Lower leg skin (tissue), 4 donors: Measurements from ENCODE around the gene ADSS1. TPM values are rescaled to one million over a fixed set of nuclear protein-coding genes. Genes with fewer than 3 reads are reported as not detected.

Source experiments
- DNase-seq, 2 donors: peaks; one replicate each; pipeline ENCODE4 v3.0.0-alpha.2; 2019; ENCODE audit warnings: low spot score in 2 of 2
- H3K4me3 ChIP-seq: fragments of 200-600 bp; sonication (generic); 2 replicates; pipeline ENCODE4 v1.5.1; 2017; ENCODE audit warnings: mild to moderate bottlenecking, low read depth; ENCODE audit not compliant: poor library complexity, severe bottlenecking
- CTCF ChIP-seq, 3 donors: fragments of 450-650 bp; IDR thresholded peaks; one replicate each; pipeline ENCODE4 v1.5.1; 2016; ENCODE audit warnings: antibody characterized with exemption in 3 of 3, mild to moderate bottlenecking in 3 of 3, moderate library complexity in 2 of 3
- POLR2A ChIP-seq, 2 donors: fragments of 450-650 bp; IDR thresholded peaks; one replicate each; pipeline ENCODE4 v1.6.1; 2016 to 2017; ENCODE audit warnings: antibody characterized with exemption in 2 of 2, mild to moderate bottlenecking in 1 of 2, moderate library complexity in 1 of 2
- WGBS, 2 donors: methylation state at CpG; one replicate each; pipeline ENCODE4 v1.1.5; 2018; 5-methylcytosine and 5-hydroxymethylcytosine counted together
- intact Hi-C: fragments of 100-400 bp; cut with DNase I; formaldehyde crosslinking; loops from one replicate; pipeline ENCODE4 v1.15.0; 2023; ENCODE audit warnings: low total_unique reads
- total RNA-seq, 4 donors: library from RNA; depleted of rRNA; stranded (reverse); fragments of >200 nt; gene quantifications; one replicate each; pipeline ENCODE4 v1.1.0, GENCODE V29; 2016

ADSS1 gene
- total RNA-seq, 4 donors from 2014 or later, result 5.5 to 8.7 (median 7.2) TPM

- 85 to 92% methylated on average over 7 to 12 of the region's 12 CpGs for WGBS, 2 donors
- no peak for DNase-seq
- intact Hi-C loops, result no loop called here
- TF ChIP-seq CTCF (IDR thresholded peaks at IDR 0.05), result no peak
- H3K4me3 ChIP-seq, result no peak overlapping the region
Measured at GRCh38 chr14:104715871-104716270, 8.2 kb upstream of the ADSS1 start.

GRCh38 chr14:104717137-104717536 lies 6.9 kb upstream of the ADSS1 start:
- WGBS, 2 donors, result 84 to 88% methylated on average over 21 to 22 of the region's 22 CpGs
- intact Hi-C loops, result no loop called here
- DNase-seq, result no peak
- no peak overlapping the region for H3K4me3 ChIP-seq
- TF ChIP-seq CTCF (IDR thresholded peaks at IDR 0.05), result no peak
- TF ChIP-seq POLR2A (IDR thresholded peaks at IDR 0.05), result no peak

- TF ChIP-seq CTCF (IDR thresholded peaks at IDR 0.05) (no peak), POLR2A (IDR thresholded peaks at IDR 0.05) (no peak)
- DNase-seq, result no peak
- intact Hi-C loops, result no loop called here
Measured at GRCh38 chr14:104717646-104718045, 6.4 kb upstream of the ADSS1 start.

GRCh38 chr14:104718147-104718546 lies 5.9 kb upstream of the ADSS1 start:
- no peak overlapping the region for H3K4me3 ChIP-seq
- WGBS, 2 donors, result 85 to 91% methylated on average over 10 of the region's 10 CpGs
- intact Hi-C loops, result no loop called here
- DNase-seq, result no peak
- TF ChIP-seq CTCF (IDR thresholded peaks at IDR 0.05) (no peak), POLR2A (IDR thresholded peaks at IDR 0.05) (no peak)

More at GRCh38 chr14:104717646-104718045, 6.4 kb upstream of the ADSS1 start:
- WGBS, 2 donors, result 77 to 81% methylated on average over 19 to 20 of the region's 20 CpGs
- no peak overlapping the region for H3K4me3 ChIP-seq

- intact Hi-C loops, result no loop called here
- no peak overlapping the region for H3K4me3 ChIP-seq
- no peak for TF ChIP-seq POLR2A (IDR thresholded peaks at IDR 0.05)
- no peak for TF ChIP-seq CTCF (IDR thresholded peaks at IDR 0.05)
- WGBS, 2 donors, result 84 to 85% methylated on average over 11 of the region's 11 CpGs
- DNase-seq, result no peak
Measured at GRCh38 chr14:104718871-104719270, 5.2 kb upstream of the ADSS1 start.

- WGBS, 2 donors, result 80 to 85% methylated on average over 14 to 15 of the region's 15 CpGs
- DNase-seq, result no peak
- no peak for TF ChIP-seq POLR2A (IDR thresholded peaks at IDR 0.05)
- no peak for TF ChIP-seq CTCF (IDR thresholded peaks at IDR 0.05)
- intact Hi-C loops, result no loop called here
- H3K4me3 ChIP-seq, result no peak overlapping the region
Measured at GRCh38 chr14:104719343-104719742, 4.7 kb upstream of the ADSS1 start.
